ENCODE data around the gene ITGB1BP1.
"Not testable (repeated sequence)": the region's sequence is repeated elsewhere in the genome, so short reads cannot be mapped to it uniquely, and the experiment has no call there.

The ITGB1BP1 gene

GRCh38 chr2:9401646-9402371 lies 21.5 kb downstream of the ITGB1BP1 start:
- no peak for DNase-seq (ENCODE audit: low read depth in 2 of 3, low spot score in 2 of 3)

- DNase-seq (ENCODE audit: low read depth in 2 of 3, low spot score in 2 of 3) = no peak
Observed at GRCh38 chr2:9401059-9401547, 22.2 kb downstream of the ITGB1BP1 start.

DNA sequence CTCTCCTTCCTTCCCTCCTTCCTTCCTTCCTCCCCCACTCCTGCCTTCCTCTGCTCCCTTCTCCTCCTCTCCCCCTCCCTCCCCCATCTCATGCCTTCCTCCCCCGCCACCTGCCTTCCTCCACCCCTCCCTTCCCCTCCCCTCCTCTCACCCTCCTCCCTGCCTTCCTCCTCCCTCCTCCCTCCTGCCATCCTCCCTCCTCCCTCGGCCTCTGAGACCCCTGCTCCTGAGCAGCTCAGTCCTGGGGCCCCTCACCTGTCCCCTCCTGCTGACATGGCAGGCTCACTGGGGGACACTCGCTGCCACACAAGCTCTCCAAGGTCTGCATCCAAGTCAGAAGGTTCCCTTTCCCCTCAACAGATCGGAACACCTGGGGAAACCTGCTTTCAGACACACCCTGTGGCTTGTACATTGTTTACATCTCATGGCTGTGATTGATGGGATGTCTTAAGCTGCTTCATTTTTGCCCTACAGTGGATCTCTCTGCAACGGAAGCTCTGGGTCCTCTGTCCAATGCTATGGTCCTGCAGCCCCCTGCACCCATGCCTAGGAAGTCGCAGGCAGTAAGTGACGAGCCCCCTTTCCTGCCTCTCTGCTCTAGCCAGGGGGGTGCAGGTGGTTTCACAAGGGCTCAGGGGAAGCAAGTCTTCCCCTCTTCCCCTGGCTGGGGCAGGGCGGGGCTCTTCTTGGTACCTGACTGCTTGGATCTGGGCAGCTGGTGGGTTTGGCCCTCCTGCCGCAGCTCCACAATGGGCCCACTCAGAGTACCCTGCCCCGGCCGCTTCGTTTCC lies 22.9 kb downstream of the ITGB1BP1 start:
- DNase-seq (ENCODE audit: low read depth in 2 of 3, low spot score in 2 of 3) = no peak

GRCh38 chr2:9398881-9399780 lies 24.2 kb downstream of the ITGB1BP1 start:
- no peak for DNase-seq (ENCODE audit: low read depth in 2 of 3, low spot score in 2 of 3)

GRCh38 chr2:9398251-9398650 lies 25.1 kb downstream of the ITGB1BP1 start:
- DNase-seq (ENCODE audit: low read depth in 2 of 3, low spot score in 2 of 3) = not testable (repeated sequence)

DNA sequence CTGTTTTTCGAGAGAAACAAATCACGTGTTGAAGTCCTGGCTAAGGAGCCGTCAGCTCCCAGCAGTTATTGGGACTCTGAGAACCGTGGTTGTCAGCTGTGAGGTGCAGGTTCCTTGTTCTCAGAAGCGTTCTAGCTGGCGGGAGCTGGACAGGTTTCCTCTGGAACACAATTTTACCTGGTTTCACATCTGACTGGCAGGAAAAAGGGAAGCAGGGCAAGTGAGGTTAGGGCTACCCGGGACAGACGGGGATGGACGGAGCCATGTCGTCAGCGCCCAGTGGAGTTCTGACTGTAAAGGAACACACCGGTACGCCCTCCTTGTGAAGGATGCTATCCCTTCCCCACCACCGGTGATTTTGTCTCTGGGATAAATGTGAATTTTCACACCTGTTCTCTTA lies 26.1 kb downstream of the ITGB1BP1 start:
- no peak for DNase-seq (ENCODE audit: low read depth in 2 of 3, low spot score in 2 of 3)

- no peak for DNase-seq (ENCODE audit: low read depth in 2 of 3, low spot score in 2 of 3)
Observed at GRCh38 chr2:9394816-9395215, 28.5 kb downstream of the ITGB1BP1 start.

GRCh38 chr2:9392898-9393765 lies 30.2 kb downstream of the ITGB1BP1 start:
- no peak for DNase-seq (ENCODE audit: low read depth in 2 of 3, low spot score in 2 of 3)

- DNase-seq (ENCODE audit: low read depth in 2 of 3, low spot score in 2 of 3) = no peak
Observed at GRCh38 chr2:9391961-9392720, 31.2 kb downstream of the ITGB1BP1 start.

DNA sequence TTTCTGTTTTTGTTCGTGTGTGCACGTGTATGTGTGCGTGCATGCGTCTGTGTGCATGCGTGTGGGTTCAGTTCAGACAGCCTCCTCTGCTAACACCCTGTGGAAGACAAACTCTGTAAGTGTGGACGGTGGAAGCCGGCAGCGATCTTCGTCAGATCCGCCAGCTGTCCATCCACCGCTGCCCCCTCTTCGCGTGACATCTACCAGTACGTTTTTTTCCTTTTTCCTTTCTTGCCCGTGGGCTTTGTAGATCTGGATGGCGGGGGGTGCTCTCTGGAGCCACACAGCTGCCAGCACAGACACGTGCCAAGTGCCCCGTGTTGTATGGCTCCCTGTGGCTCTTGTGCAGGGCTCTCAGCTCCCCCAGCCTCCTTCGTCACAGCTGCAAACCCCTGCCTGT lies 32.3 kb downstream of the ITGB1BP1 start:
- DNase-seq (ENCODE audit: low read depth in 2 of 3, low spot score in 2 of 3) = no peak

- no peak for DNase-seq (ENCODE audit: low read depth in 2 of 3, low spot score in 2 of 3)
Observed at GRCh38 chr2:9390151-9390850, 33.0 kb downstream of the ITGB1BP1 start.

- DNase-seq (ENCODE audit: low read depth in 2 of 3, low spot score in 2 of 3) = no peak
Observed at GRCh38 chr2:9388950-9389911, 34.1 kb downstream of the ITGB1BP1 start.

- no peak for DNase-seq (ENCODE audit: low read depth in 2 of 3, low spot score in 2 of 3)
Observed at GRCh38 chr2:9388199-9388681, 35.1 kb downstream of the ITGB1BP1 start.

DNA sequence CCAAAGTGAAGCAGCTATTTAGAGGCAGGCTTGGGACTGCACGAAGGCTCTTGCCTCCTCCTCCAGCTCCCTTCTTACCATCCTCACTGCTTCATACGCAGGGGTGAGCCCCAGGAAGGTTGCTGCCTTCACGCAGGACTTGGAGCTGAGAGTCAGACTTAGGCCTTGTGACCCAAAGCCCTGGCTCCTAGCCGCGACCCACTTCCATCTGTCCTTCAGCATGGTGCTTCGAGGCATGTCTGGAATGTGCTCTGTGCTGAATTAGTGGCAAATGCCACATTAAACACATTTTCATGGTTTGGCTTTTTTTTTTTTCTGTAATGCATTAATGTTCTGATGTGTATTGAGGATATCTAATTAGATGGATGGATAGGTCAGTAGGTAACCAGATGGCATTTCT lies 37.5 kb downstream of the ITGB1BP1 start:
- no peak for DNase-seq (ENCODE audit: low read depth in 2 of 3, low spot score in 2 of 3)

GRCh38 chr2:9384521-9384920 lies 38.8 kb downstream of the ITGB1BP1 start:
- no peak for DNase-seq (ENCODE audit: low read depth in 2 of 3, low spot score in 2 of 3)

- DNase-seq (ENCODE audit: low read depth in 2 of 3, low spot score in 2 of 3) = no peak
Observed at GRCh38 chr2:9382604-9383235, 40.6 kb downstream of the ITGB1BP1 start.

Measured in activated CD8-positive, alpha-beta memory T cell treated with anti-CD3 and anti-CD28 coated beads for 48 hours (primary cell).